Measurements from ENCODE around the gene ZBTB20.

Gene ZBTB20

GRCh38 chr3:115165266-115165665 is 18.2 kb upstream of the ZBTB20 start:
- no peaks in the 10 kb centered on the region for H4K20me1 ChIP-seq (ENCODE audit: insufficient read depth, low read length)
- H3K79me2 ChIP-seq (ENCODE audit: low read length): no peaks in the 10 kb centered on the region
- no peak overlapping the region for H3K4me2 ChIP-seq (ENCODE audit: low read length)
- no peak overlapping the region for H3K4me3 ChIP-seq (ENCODE audit: low read length)
- H3K9me3 ChIP-seq (ENCODE audit: insufficient read depth, low read length): no peaks in the 10 kb centered on the region
- H3K36me3 ChIP-seq (replicated peaks; ENCODE audit: low read depth, low read length): no peaks in the 10 kb centered on the region
- no peaks in the 10 kb centered on the region for H3K27me3 ChIP-seq (ENCODE audit: low read depth, low read length)
- TF ChIP-seq, protein P1, sequence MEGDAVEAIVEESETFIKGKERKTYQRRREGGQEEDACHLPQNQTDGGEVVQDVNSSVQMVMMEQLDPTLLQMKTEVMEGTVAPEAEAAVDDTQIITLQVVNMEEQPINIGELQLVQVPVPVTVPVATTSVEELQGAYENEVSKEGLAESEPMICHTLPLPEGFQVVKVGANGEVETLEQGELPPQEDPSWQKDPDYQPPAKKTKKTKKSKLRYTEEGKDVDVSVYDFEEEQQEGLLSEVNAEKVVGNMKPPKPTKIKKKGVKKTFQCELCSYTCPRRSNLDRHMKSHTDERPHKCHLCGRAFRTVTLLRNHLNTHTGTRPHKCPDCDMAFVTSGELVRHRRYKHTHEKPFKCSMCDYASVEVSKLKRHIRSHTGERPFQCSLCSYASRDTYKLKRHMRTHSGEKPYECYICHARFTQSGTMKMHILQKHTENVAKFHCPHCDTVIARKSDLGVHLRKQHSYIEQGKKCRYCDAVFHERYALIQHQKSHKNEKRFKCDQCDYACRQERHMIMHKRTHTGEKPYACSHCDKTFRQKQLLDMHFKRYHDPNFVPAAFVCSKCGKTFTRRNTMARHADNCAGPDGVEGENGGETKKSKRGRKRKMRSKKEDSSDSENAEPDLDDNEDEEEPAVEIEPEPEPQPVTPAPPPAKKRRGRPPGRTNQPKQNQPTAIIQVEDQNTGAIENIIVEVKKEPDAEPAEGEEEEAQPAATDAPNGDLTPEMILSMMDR (IDR thresholded peaks at IDR 0.05; ENCODE audit: low read depth, low read length): no peak
- TF ChIP-seq EZH2phosphoT487 (IDR thresholded peaks at IDR 0.05; ENCODE audit: low read depth): no peak
- peaks cover 6% of the 10 kb centered on the region for H3K4me1 ChIP-seq (ENCODE audit: low read length)
- H3K9ac ChIP-seq (ENCODE audit: low read length): no peak overlapping the region
- H3K27ac ChIP-seq (ENCODE audit: low read length): no peak overlapping the region
- H2AFZ ChIP-seq (ENCODE audit: low read depth, low read length): no peak overlapping the region

DNA sequence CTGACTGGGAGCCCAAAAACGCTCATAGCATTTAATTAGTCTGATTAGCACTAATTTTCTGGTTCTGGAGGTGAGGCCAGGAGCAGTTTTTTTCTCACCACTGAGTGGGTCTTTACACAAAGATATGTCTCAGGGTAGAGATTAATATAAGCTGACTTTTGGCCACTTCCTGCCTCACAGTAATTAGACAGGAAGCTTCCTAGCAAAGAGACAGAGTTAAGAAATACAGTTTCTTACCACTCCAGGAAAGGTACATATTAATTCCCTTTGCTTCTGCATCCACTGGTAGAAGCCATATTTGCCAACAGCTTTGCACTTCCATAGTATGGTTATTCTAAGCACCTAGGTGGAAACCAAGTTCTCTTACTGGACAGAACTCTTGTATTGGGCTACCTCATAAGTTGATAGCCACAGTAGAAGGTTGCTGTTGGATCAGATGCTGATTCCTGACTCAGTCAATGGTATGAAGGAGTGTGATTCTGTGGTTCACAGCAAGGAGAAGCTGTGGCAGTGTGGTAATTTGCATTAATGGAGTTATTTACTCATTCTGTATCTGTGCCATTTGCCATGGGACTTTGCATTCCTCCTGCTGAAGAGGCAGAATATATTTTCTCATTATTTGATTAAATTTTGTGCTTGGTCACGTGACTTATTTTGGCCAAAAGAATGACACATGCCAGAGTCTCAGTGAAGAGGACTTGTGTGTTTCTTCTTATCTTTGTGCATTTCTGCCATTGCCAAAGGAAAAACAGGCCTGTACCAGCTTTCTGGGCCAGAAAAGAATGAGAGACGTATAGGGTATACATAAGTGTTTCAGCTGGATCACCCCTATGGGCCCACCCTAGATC is 17.5 kb upstream of the ZBTB20 start:
- Histone ChIP-seq H3K4me2 (ENCODE audit: low read length) (no peak overlapping the region), H3K27me3 (ENCODE audit: low read depth, low read length) (no peaks in the 10 kb centered on the region), H3K27ac (ENCODE audit: low read length) (no peak overlapping the region), H3K4me3 (ENCODE audit: low read length) (no peak overlapping the region), H3K9ac (ENCODE audit: low read length) (no peak overlapping the region), H3K4me1 (ENCODE audit: low read length) (peaks cover 11% of the 10 kb centered on the region), H3K36me3 (replicated peaks; ENCODE audit: low read depth, low read length) (no peaks in the 10 kb centered on the region), H4K20me1 (ENCODE audit: insufficient read depth, low read length) (no peaks in the 10 kb centered on the region), H2AFZ (ENCODE audit: low read depth, low read length) (no peak overlapping the region), H3K79me2 (ENCODE audit: low read length) (no peaks in the 10 kb centered on the region), H3K9me3 (ENCODE audit: insufficient read depth, low read length) (no peaks in the 10 kb centered on the region)
- TF ChIP-seq, protein P1 (IDR thresholded peaks at IDR 0.05; ENCODE audit: low read depth, low read length): no peak
- TF ChIP-seq EZH2phosphoT487 (IDR thresholded peaks at IDR 0.05; ENCODE audit: low read depth): no peak

DNA sequence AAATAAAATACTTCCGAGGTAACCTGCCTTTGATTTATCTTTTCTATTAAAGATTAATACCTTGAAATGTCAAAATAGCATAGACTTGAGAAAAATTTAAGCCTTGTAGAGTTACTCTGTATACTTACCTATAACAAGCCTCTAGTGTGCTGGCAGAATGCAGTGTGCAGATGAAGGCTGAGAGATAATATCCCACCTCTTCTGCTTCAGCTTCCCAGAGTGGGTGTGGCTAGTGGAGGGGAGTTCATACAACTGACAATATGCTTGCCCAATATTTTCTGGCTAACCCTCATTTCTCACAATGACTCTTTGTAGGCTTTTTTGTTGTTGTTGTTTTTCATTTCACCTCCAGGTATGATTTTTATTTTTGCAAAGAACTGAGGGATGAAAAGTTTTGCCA is 15.7 kb upstream of the ZBTB20 start:
- H3K27ac ChIP-seq (ENCODE audit: low read length): no peak overlapping the region
- peaks cover 11% of the 10 kb centered on the region for H3K4me1 ChIP-seq (ENCODE audit: low read length)
- H3K79me2 ChIP-seq (ENCODE audit: low read length): no peaks in the 10 kb centered on the region
- no peak overlapping the region for H2AFZ ChIP-seq (ENCODE audit: low read depth, low read length)
- no peak overlapping the region for H3K4me3 ChIP-seq (ENCODE audit: low read length)
- H3K27me3 ChIP-seq (ENCODE audit: low read depth, low read length): no peaks in the 10 kb centered on the region
- H3K4me2 ChIP-seq (ENCODE audit: low read length): no peak overlapping the region
- H3K9me3 ChIP-seq (ENCODE audit: insufficient read depth, low read length): no peaks in the 10 kb centered on the region
- H4K20me1 ChIP-seq (ENCODE audit: insufficient read depth, low read length): no peaks in the 10 kb centered on the region
- no peaks in the 10 kb centered on the region for H3K36me3 ChIP-seq (replicated peaks; ENCODE audit: low read depth, low read length)
- TF ChIP-seq EZH2phosphoT487 (IDR thresholded peaks at IDR 0.05; ENCODE audit: low read depth): no peak
- TF ChIP-seq, protein P1 (IDR thresholded peaks at IDR 0.05; ENCODE audit: low read depth, low read length): no peak
- H3K9ac ChIP-seq (ENCODE audit: low read length): no peak overlapping the region

- H3K4me1 ChIP-seq (ENCODE audit: low read length): peaks cover 11% of the 10 kb centered on the region
- no peak for TF ChIP-seq EZH2phosphoT487 (IDR thresholded peaks at IDR 0.05; ENCODE audit: low read depth)
- TF ChIP-seq, protein P1 (IDR thresholded peaks at IDR 0.05; ENCODE audit: low read depth, low read length): no peak
- no peak overlapping the region for H3K27ac ChIP-seq (ENCODE audit: low read length)
- no peaks in the 10 kb centered on the region for H3K36me3 ChIP-seq (replicated peaks; ENCODE audit: low read depth, low read length)
- H3K4me3 ChIP-seq (ENCODE audit: low read length): no peak overlapping the region
- no peaks in the 10 kb centered on the region for H3K79me2 ChIP-seq (ENCODE audit: low read length)
- no peak overlapping the region for H3K4me2 ChIP-seq (ENCODE audit: low read length)
- no peaks in the 10 kb centered on the region for H3K27me3 ChIP-seq (ENCODE audit: low read depth, low read length)
- H2AFZ ChIP-seq (ENCODE audit: low read depth, low read length): no peak overlapping the region
- no peaks in the 10 kb centered on the region for H3K9me3 ChIP-seq (ENCODE audit: insufficient read depth, low read length)
- H4K20me1 ChIP-seq (ENCODE audit: insufficient read depth, low read length): no peaks in the 10 kb centered on the region
- no peak overlapping the region for H3K9ac ChIP-seq (ENCODE audit: low read length)
These were observed 14.8 kb upstream of the ZBTB20 start for GRCh38 chr3:115161866-115162265.

Data from OCI-LY3 (cell line).